Globus pallidus (tissue), 1 donor: ENCODE data around the gene SEZ6L.

Experiments
- DNase-seq: peaks from one replicate; pipeline ENCODE4 v3.0.0-alpha.2; 2015; ENCODE audit warnings: low spot score

Gene SEZ6L

GRCh38 chr22:26334232-26334631 lies 165.0 kb downstream of the SEZ6L start:
- DNase-seq: no peak

DNA sequence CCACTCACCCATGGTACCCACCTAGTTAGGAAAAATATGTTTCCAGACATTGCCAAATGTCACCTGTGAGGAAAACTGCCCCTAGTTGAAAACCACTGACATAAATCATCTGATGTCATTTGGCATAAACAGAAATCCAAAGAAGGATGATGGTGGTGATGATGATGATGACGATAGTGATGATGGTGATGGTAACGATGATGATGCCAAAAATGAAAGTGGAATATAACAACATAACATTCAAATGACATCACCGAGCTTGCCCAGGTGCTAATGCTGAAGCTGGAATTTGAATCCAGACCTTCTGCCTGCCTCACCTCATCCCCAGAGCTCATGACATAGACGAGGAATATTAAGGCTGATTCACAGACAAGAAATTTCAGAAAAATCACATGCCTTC lies 167.5 kb downstream of the SEZ6L start:
- DNase-seq: no peak

DNA sequence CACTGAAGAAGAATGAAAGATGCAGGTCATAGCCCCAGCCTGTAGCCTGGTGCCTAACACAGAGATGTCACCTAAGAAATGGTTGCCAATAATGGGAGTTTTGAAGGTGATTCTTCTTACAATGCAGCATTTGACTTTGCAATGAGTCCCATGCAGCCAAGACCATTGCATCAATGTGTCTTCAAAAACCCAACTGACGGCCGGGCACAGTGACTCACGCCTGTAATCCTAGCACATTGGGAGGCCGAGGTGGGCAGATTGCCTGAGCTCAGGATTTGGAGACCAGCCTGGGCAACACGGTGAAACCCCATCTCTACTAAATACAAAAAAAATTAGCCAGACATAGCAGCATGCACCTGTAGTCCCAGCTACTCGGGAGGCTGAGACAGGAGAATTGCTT lies 170.5 kb downstream of the SEZ6L start:
- no peak for DNase-seq

DNA sequence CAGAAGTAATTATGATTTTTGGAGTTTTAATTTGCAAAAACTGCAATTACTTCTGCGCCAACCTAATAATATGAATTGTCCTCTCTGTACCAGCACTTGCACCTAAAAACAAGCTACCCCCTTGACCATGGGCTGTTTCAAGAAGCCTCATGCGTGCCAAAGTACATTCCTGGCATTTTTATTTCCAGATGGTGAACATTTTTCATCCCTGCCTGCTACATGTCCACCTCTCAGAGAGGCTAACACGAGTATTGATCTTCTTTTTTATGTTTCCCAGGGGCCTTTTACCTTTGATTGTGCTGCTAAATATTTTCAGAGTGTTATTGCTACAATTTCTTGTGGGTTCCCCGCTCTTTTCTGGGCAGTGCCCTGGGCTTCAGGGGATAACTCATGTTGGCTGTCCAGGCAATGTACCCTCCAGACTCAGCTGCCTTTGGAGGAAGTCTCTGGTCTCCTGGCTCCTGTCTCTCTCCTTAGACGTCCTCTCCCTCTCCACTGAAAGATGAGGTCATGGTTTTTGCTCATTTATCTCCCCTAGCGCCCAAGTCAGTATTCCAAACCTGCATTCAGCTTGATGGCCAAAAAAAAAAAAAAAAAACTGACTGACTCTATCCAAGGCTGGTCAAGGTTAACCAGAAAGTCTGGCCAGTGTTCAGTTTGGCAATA lies 173.6 kb downstream of the SEZ6L start:
- no peak for DNase-seq

- no peak for DNase-seq
Measured at GRCh38 chr22:26345496-26345895, 176.2 kb downstream of the SEZ6L start.

GRCh38 chr22:26348810-26349526 lies 179.7 kb downstream of the SEZ6L start:
- no peak for DNase-seq

DNA sequence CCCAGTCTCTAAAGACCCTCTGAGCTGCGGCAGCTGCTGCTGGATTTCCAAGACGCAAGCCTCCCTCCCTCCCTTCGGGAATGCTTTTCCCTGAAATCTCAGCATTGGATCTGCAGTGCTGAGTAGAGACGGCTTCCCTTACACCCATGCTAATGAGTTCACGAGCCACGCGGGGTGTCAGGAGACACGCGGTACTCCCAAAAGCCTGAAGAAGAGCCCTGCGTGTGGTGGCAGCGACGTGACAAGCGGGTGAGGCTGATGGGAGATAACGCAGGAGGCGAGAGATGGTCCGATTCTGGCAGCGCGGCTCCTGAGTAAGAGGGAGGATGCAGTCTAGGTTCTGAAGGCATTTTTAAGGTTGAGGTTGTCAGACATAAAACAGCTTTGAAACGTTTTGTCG lies 185.4 kb downstream of the SEZ6L start:
- no peak for DNase-seq

DNA sequence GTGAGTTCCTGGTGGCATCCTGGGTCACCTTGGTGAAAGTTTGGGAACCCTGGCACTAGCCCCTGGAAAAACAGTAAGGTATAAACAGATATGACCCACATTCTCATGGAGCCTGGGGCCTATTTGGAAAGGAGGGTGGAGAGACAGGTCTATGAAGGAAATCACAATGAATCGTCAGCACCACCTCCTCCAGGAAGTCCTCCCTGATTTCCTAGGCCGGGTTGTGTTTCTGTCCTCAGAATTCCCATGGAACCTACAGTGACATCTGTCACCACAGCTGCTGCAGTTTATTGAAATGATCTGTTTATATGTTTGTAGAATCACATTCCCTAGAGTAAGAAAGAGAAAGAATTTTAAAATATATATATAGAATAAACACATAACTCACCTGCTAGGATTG lies 188.0 kb downstream of the SEZ6L start:
- DNase-seq: no peak

GRCh38 chr22:26357813-26358212 lies 188.6 kb downstream of the SEZ6L start:
- no peak for DNase-seq

DNA sequence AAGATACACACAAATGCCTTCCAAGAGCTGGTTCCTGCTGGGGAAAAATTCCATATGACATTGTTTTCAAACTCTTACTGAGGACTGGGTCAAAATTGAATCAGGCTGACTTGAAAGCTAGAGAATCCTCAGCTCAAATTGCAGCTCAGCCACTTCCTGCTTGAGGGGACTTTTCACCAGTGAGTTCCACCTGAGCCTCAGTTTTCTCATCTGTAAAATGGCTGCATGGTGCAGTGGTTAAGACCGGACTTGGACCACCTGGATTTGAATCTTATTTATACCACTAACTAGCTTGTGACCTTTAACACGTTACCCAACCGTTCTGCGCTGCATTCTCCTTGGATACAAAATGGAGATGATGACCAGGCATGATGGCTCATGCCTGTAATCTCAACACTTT lies 189.9 kb downstream of the SEZ6L start:
- no peak for DNase-seq

DNA sequence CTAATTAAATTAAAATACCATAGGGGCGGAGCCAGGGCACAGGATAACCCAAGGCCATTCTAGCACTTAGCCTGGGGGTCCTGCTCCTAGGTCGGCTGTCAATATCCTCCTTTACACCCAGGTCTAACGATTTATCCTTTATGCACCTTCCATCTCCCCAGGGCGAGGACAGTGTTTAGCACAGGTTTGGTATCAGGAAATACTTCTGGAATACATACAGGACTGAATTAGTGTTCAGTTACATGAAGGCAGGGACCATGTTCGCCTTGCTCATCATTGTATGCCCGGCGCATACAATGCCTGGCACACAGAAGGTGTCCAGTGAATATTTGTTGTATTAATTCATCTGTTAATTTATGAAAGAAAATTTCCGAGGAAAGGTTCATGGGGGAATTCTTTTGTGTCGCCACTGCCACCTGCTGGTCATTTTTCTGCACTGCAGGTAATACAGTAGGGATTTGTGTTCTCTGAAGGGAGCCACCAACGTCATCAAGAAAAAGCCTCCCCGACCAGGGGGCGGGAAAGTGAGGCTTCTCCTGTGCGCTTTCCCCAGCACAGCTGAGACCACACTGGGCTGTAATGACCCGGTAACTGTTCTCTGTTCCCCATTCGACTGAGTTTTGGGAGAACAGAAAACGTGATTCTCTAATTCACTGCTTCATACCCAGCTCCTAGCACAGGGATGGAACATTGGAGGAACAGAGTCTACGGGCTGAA lies 191.1 kb downstream of the SEZ6L start:
- peak; percentile 56 for DNase-seq

- DNase-seq: no peak
Measured at GRCh38 chr22:26362471-26362870, 193.2 kb downstream of the SEZ6L start.

GRCh38 chr22:26364066-26365015 lies 195.1 kb downstream of the SEZ6L start:
- peak; percentile 66 for DNase-seq

- DNase-seq: peak; percentile 14
Measured at GRCh38 chr22:26367402-26368245, 198.4 kb downstream of the SEZ6L start.

DNA sequence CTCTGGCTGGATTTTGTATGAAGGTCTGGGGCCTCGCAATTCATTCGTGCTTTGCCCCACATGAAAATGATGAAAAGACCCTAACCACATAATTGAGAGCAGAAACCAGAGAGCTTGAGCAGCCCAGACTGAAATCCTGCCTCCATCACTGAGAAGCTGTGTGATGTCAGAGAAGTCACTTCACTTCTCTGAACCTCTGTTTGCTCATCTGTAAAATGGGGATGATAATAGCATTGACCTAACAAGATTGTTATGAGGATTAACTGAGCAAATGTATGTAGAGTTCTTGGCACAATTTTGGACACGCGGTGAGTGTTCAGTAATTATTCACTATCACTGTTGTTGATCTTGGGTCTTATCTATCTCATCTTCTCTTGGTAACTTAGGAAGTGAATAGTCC lies 203.6 kb downstream of the SEZ6L start:
- no peak for DNase-seq

- DNase-seq: no peak
Measured at GRCh38 chr22:26374391-26375026, 205.2 kb downstream of the SEZ6L start.

- no peak for DNase-seq
Measured at GRCh38 chr22:26377170-26377830, 208.0 kb downstream of the SEZ6L start.

DNA sequence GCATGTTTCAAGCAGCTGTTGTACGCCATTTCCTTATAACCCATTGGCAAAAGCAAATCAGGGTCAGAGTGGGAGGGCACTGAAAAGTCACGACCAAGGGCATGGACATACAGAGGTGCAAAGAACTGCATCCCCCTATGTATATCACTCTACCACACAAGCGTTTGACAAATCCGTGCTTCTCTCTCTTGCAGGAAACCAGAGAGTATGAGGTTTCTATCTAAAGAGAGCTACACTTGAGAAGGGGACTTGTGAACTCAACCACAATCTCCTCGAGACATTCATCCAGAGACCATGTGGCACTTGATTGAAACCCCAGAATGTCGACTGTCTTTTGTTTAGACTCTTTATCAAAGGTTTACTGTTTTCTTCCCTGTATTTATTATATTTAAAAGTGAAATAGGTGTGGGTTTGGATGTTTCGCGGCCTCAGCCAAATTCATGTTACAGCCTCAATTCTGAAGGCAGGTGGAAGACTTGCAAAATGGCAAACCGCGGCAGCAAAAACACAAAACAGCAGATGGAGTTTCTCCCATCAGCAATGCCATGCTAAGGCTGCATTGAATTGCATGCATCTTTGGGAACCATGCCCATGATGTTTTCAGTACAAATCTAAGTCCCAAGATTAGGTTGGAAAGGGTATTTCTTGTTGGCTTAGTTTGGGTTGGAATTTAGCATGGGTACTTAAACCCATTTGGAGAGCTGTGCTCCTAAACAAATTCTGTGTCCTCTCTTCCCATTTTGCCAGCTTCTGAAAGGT lies 211.0 kb downstream of the SEZ6L start:
- DNase-seq: no peak

DNA sequence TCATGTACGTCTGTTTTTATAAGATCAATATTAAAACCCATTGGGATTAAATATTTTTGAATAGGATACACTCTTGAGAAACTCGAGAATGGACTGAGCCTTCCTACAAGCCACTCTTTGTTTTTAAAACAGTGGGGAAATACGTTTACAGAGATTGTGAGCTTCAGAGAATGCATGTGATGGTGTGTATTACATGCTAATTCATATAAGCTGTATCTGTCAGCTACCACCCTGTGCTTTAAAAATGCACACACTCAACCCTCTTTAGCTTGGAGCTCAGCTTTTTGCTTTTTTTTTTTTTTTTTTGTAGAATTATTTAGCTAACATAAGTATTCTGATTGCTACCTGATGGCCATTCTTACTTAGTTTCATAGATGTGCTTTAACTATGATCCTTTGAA lies 213.5 kb downstream of the SEZ6L start:
- no peak for DNase-seq
